Duodenal mucosa (tissue), 2 donors: ENCODE results near the gene GABRA4.

Experiments used
- H3K27ac ChIP-seq: one replicate; pipeline ENCODE4 v1.7.0; 2013; ENCODE audit warnings: low read depth, low read length
- H3K27me3 ChIP-seq, 2 donors: one replicate each; pipeline ENCODE4 v1.7.0; 2013; ENCODE audit warnings: low read length in 2 of 2, control low read depth in 1 of 2; ENCODE audit not compliant: insufficient read depth in 2 of 2, control insufficient read depth in 1 of 2
- H3K36me3 ChIP-seq, 2 donors: one replicate each; pipeline ENCODE4 v1.7.0; 2013; ENCODE audit warnings: low read length in 2 of 2, control low read depth in 1 of 2; ENCODE audit not compliant: insufficient read depth in 2 of 2, control insufficient read depth in 1 of 2
- H3K4me1 ChIP-seq, 2 donors: one replicate each; pipeline ENCODE4 v1.7.0; 2013; ENCODE audit warnings: low read length in 2 of 2, control low read depth in 1 of 2; ENCODE audit not compliant: insufficient read depth in 2 of 2, control insufficient read depth in 1 of 2
- H3K4me3 ChIP-seq, 2 donors: one replicate each; pipeline ENCODE4 v1.7.0; 2013; ENCODE audit warnings: low read length in 2 of 2, low read depth in 1 of 2
- H3K9ac ChIP-seq, 2 donors: one replicate each; pipeline ENCODE4 v1.7.0; 2013; ENCODE audit warnings: low read length in 2 of 2, low read depth in 1 of 2
- H3K9me3 ChIP-seq, 2 donors: one replicate each; pipeline ENCODE4 v1.7.0; 2013; ENCODE audit warnings: low read length in 2 of 2, control low read depth in 1 of 2; ENCODE audit not compliant: control insufficient read depth in 1 of 2

The GABRA4 gene

GRCh38 chr4:47012676-47013075, 19.3 kb upstream of the GABRA4 start:
- Histone ChIP-seq H3K4me1 (peaks cover 4 to 16% of the 10 kb centered on the region in 2 donors), H3K9ac (no peak overlapping the region), H3K36me3 (no peaks in the 10 kb centered on the region), H3K27me3 (no peaks in the 10 kb centered on the region), H3K4me3 (no peak overlapping the region), H3K27ac (no peak overlapping the region), H3K9me3 (no peaks in the 10 kb centered on the region)

- H3K4me1 ChIP-seq = peaks cover 4 to 16% of the 10 kb centered on the region in 2 donors
- no peak overlapping the region for H3K27ac ChIP-seq
- H3K36me3 ChIP-seq = no peaks in the 10 kb centered on the region
- no peaks in the 10 kb centered on the region for H3K9me3 ChIP-seq
- H3K9ac ChIP-seq = no peak overlapping the region
- H3K4me3 ChIP-seq = peak overlapping the region; percentile 29 to 39
- no peaks in the 10 kb centered on the region for H3K27me3 ChIP-seq
These were observed 17.6 kb upstream of the GABRA4 start for GRCh38 chr4:47010912-47011446.

GRCh38 chr4:47010347-47010911, 17.0 kb upstream of the GABRA4 start:
- peak overlapping the region; percentile 29 to 39 for H3K4me3 ChIP-seq
- no peak overlapping the region for H3K27ac ChIP-seq
- H3K4me1 ChIP-seq = peaks cover 4 to 16% of the 10 kb centered on the region in 2 donors
- no peaks in the 10 kb centered on the region for H3K27me3 ChIP-seq
- no peaks in the 10 kb centered on the region for H3K9me3 ChIP-seq
- H3K9ac ChIP-seq = no peak overlapping the region
- H3K36me3 ChIP-seq = no peaks in the 10 kb centered on the region

GRCh38 chr4:47002580-47002979, 9.2 kb upstream of the GABRA4 start:
- no peak overlapping the region for H3K4me3 ChIP-seq
- no peaks in the 10 kb centered on the region for H3K36me3 ChIP-seq
- no peak overlapping the region for H3K27ac ChIP-seq
- no peaks in the 10 kb centered on the region for H3K9me3 ChIP-seq
- H3K9ac ChIP-seq = no peak overlapping the region
- no peaks in the 10 kb centered on the region for H3K27me3 ChIP-seq
- no peaks in the 10 kb centered on the region for H3K4me1 ChIP-seq

- no peaks in the 10 kb centered on the region for H3K27me3 ChIP-seq
- no peak overlapping the region for H3K4me3 ChIP-seq
- no peaks in the 10 kb centered on the region for H3K9me3 ChIP-seq
- no peak overlapping the region for H3K27ac ChIP-seq
- H3K4me1 ChIP-seq = no peaks in the 10 kb centered on the region
- H3K36me3 ChIP-seq = no peaks in the 10 kb centered on the region
- H3K9ac ChIP-seq = no peak overlapping the region
These were observed 7.0 kb upstream of the GABRA4 start for GRCh38 chr4:47000406-47000805.

GRCh38 chr4:46999566-46999965, 6.2 kb upstream of the GABRA4 start:
- Histone ChIP-seq H3K4me3 (no peak overlapping the region), H3K27me3 (peaks cover 0 to 3% of the 10 kb centered on the region in 2 donors), H3K9ac (no peak overlapping the region), H3K36me3 (no peaks in the 10 kb centered on the region), H3K4me1 (no peaks in the 10 kb centered on the region), H3K27ac (no peak overlapping the region), H3K9me3 (no peaks in the 10 kb centered on the region)

- peaks cover 12 to 22% of the 10 kb centered on the region in 2 donors for H3K4me1 ChIP-seq
- peak overlapping the region in 1 of 2 donors; percentile 25 for H3K9ac ChIP-seq
- peak overlapping the region; percentile 62 to 69 for H3K4me3 ChIP-seq
- peaks cover 14 to 21% of the 10 kb centered on the region in 2 donors for H3K27me3 ChIP-seq
- no peaks in the 10 kb centered on the region for H3K36me3 ChIP-seq
- H3K27ac ChIP-seq = no peak overlapping the region
- H3K9me3 ChIP-seq = no peaks in the 10 kb centered on the region
These were observed 625 bp upstream of the GABRA4 start for GRCh38 chr4:46994007-46994405.

- H3K9ac ChIP-seq = no peak overlapping the region
- H3K4me3 ChIP-seq = peak overlapping the region in 1 of 2 donors; percentile 69
- no peak overlapping the region for H3K27ac ChIP-seq
- no peaks in the 10 kb centered on the region for H3K9me3 ChIP-seq
- no peaks in the 10 kb centered on the region for H3K36me3 ChIP-seq
- peaks cover 14 to 24% of the 10 kb centered on the region in 2 donors for H3K27me3 ChIP-seq
- H3K4me1 ChIP-seq = peaks cover 12 to 22% of the 10 kb centered on the region in 2 donors
These were observed 1.0 kb downstream of the GABRA4 start for GRCh38 chr4:46992338-46992737.

GRCh38 chr4:46986922-46987638, 6.3 kb downstream of the GABRA4 start:
- no peak overlapping the region for H3K27ac ChIP-seq
- H3K27me3 ChIP-seq = peaks cover under 1 to 7% of the 10 kb centered on the region in 2 donors
- no peaks in the 10 kb centered on the region for H3K9me3 ChIP-seq
- no peak overlapping the region for H3K4me3 ChIP-seq
- H3K4me1 ChIP-seq = peaks cover 0 to under 1% of the 10 kb centered on the region in 2 donors
- no peaks in the 10 kb centered on the region for H3K36me3 ChIP-seq
- H3K9ac ChIP-seq = no peak overlapping the region

GRCh38 chr4:46984781-46985180, 8.6 kb downstream of the GABRA4 start:
- H3K36me3 ChIP-seq = no peaks in the 10 kb centered on the region
- no peak overlapping the region for H3K27ac ChIP-seq
- H3K4me3 ChIP-seq = no peak overlapping the region
- H3K4me1 ChIP-seq = no peaks in the 10 kb centered on the region
- no peaks in the 10 kb centered on the region for H3K9me3 ChIP-seq
- no peak overlapping the region for H3K9ac ChIP-seq
- H3K27me3 ChIP-seq = peaks cover 0 to 3% of the 10 kb centered on the region in 2 donors
